ENCODE measurements around the gene ACSS1.

Gene ACSS1

DNA sequence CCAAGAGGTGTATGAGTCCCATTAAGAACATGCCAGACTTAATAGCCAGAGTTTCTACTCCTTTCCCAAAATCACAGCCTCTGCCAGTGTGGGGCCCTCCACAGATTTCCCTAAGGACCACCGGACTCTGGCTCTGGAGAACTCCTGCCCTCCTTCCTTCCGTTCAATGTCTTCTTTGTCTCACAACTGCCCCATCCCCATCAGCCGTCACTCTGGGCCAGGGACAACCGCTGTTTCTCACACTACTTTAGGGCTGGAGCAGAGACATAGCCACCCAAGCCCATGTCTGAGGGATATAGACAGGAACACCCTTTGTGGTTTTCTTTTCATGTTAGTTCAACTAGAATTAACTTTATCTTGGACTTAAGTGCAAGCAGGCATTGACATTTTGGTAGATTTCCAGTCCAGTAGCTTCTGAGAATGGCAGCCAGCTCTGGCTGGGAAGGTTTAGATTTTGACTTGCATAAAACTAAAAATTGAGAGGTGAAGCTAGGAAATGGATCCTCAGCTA is 6.7 kb upstream of the ACSS1 start:
- TF ChIP-seq, protein P1, sequence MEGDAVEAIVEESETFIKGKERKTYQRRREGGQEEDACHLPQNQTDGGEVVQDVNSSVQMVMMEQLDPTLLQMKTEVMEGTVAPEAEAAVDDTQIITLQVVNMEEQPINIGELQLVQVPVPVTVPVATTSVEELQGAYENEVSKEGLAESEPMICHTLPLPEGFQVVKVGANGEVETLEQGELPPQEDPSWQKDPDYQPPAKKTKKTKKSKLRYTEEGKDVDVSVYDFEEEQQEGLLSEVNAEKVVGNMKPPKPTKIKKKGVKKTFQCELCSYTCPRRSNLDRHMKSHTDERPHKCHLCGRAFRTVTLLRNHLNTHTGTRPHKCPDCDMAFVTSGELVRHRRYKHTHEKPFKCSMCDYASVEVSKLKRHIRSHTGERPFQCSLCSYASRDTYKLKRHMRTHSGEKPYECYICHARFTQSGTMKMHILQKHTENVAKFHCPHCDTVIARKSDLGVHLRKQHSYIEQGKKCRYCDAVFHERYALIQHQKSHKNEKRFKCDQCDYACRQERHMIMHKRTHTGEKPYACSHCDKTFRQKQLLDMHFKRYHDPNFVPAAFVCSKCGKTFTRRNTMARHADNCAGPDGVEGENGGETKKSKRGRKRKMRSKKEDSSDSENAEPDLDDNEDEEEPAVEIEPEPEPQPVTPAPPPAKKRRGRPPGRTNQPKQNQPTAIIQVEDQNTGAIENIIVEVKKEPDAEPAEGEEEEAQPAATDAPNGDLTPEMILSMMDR (IDR thresholded peaks at IDR 0.05; ENCODE audit: insufficient read depth, low read depth, low read length, missing control alignments): no peak
- H3K4me3 ChIP-seq (ENCODE audit: low read length): no peak overlapping the region
- no peak for DNase-seq (ENCODE audit: low read depth)

DNA sequence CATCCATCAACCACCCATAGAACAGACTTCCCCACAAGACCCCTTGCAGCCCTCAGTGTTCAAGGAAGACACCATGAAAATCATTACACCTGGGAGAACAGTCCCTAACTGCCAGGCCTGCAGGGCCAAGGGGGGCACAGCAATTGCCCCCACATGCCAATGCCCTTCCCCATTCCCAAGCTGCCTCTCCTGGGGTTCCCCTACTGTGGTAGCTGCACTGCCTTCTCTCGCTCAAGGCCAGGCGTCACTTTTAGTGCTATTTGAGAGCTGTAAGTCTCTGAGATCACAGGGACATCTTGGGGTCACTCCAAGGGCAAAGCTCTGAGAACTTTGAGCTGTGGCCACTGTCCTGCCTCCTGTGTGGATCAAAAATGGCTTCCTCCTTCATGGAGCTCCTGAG is 6.0 kb upstream of the ACSS1 start:
- no peak overlapping the region for H3K4me3 ChIP-seq (ENCODE audit: low read length)
- TF ChIP-seq, protein P1 (IDR thresholded peaks at IDR 0.05; ENCODE audit: insufficient read depth, low read depth, low read length, missing control alignments): no peak
- DNase-seq (ENCODE audit: low read depth): no peak

GRCh38 chr20:25063546-25063945 is 5.6 kb upstream of the ACSS1 start:
- no peak for DNase-seq (ENCODE audit: low read depth)
- TF ChIP-seq, protein P1 (IDR thresholded peaks at IDR 0.05; ENCODE audit: insufficient read depth, low read depth, low read length, missing control alignments): no peak
- H3K4me3 ChIP-seq (ENCODE audit: low read length): no peak overlapping the region

GRCh38 chr20:25062841-25063240 is 4.9 kb upstream of the ACSS1 start:
- TF ChIP-seq, protein P1 (IDR thresholded peaks at IDR 0.05; ENCODE audit: insufficient read depth, low read depth, low read length, missing control alignments): no peak
- no peak for DNase-seq (ENCODE audit: low read depth)

GRCh38 chr20:25061821-25062530 is 4.0 kb upstream of the ACSS1 start:
- DNase-seq (ENCODE audit: low read depth): no peak
- no peak overlapping the region for H3K4me3 ChIP-seq (ENCODE audit: low read length)
- TF ChIP-seq, protein P1 (IDR thresholded peaks at IDR 0.05; ENCODE audit: insufficient read depth, low read depth, low read length, missing control alignments): no peak

More at GRCh38 chr20:25062841-25063240, 4.9 kb upstream of the ACSS1 start:
- H3K4me3 ChIP-seq (ENCODE audit: low read length): no peak overlapping the region

DNA sequence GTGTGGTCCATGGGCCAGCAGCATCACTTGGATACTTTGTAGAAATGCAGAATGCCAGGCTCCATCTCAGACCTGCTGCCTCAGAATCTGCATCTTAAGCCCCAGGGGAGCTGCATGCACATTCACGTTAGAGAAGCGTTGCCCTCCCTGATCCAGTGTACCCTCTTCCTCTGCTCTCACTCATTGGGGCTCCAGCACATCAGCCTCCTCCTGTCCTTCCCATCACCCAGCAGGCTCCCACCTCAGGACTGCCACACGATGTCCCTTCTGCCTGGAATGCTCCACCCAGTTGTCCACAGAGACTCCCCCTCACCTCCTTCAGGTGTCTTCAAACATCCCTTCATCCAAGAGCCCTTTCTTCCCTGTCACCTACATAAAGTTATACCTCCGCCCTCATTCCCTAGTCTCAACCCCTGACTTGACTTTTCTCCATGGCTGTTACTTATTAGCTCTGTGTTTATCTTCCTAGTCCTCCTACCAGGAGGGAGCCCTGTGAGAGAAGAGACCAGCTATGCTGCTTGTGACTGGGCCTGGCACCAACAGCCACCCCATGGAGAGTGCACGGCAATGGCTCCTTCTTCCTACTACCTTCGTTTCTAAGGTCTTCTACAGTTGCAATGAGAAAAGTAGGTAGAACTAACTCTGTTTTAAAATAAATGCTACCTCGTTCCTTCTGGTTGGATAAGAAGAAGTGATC is 3.3 kb upstream of the ACSS1 start:
- DNase-seq (ENCODE audit: low read depth): no peak
- H3K4me3 ChIP-seq (ENCODE audit: low read length): no peak overlapping the region
- TF ChIP-seq, protein P1 (IDR thresholded peaks at IDR 0.05; ENCODE audit: insufficient read depth, low read depth, low read length, missing control alignments): no peak
